ENCODE measurements around the gene NPTN.

GRCh38 chr15:73517566-73517965 lies 115.6 kb downstream of the NPTN start:
- TF ChIP-seq REST (IDR thresholded peaks at IDR 0.05; ENCODE audit: insufficient read depth in 1 of 2, low read depth in 2 of 2, low read length in 2 of 2) (no peak), POLR2AphosphoS5 (IDR thresholded peaks at IDR 0.05; ENCODE audit: low read depth, low read length) (no peak), TAF1 (IDR thresholded peaks at IDR 0.05; ENCODE audit: borderline replicate concordance, insufficient read depth, low read length) (no peak), SIN3A (IDR thresholded peaks at IDR 0.05; ENCODE audit: borderline replicate concordance, insufficient read depth, low read length) (no peak), FOXP2 (optimal IDR thresholded peaks at IDR 0.05; ENCODE audit: borderline replicate concordance, extremely low read depth, extremely low read length, insufficient read depth) (no peak)
